B cell (primary cell): ENCODE measurements around the gene CCDC50. TPM values are rescaled to one million over a fixed set of nuclear protein-coding genes. Genes with fewer than 3 reads are reported as not detected.

ENCODE experiments used
- ATAC-seq: fragments of 200-7000 bp; cut with Tn5 transposase; one replicate; pipeline ENCODE4 v1.10.0; 2021; ENCODE audit warnings: low read depth, mild to moderate bottlenecking, moderate number of reproducible peaks, moderate library complexity
- CTCF ChIA-PET: fragments of 350-600 bp; sonication (Branson Sonifier 250); formaldehyde crosslinking; loops from one replicate; lab custom pipeline; 2021; ENCODE audit warnings: antibody characterized with exemption, inconsistent platforms; lab: Charles Lee
- POLR2A ChIA-PET: fragments of 350-600 bp; sonication (Branson Sonifier 250); formaldehyde crosslinking; loops from one replicate; lab custom pipeline; 2021; ENCODE audit warnings: antibody characterized with exemption; lab: Charles Lee
- DNase-seq: peaks from one replicate; pipeline ENCODE4 v3.0.0; 2013
- H2AFZ ChIP-seq: 2 replicates; pipeline ENCODE4 v1.6.1; 2012; ENCODE audit warnings: mild to moderate bottlenecking, low read depth, low read length; ENCODE audit not compliant: insufficient read depth, poor library complexity, severe bottlenecking
- H3K27ac ChIP-seq, 2 donors: 1 replicate in 1 of 2; 2 replicates in 1 of 2; pipeline ENCODE4 v1.5.1; 2012 to 2013; ENCODE audit warnings: low read length in 2 of 2, mild to moderate bottlenecking in 2 of 2, moderate library complexity in 1 of 2
- H3K27me3 ChIP-seq, 4 experiments: fragments of 200-600 bp in 1 of 4; sonication (generic) in 1 of 4; replicated peaks in 1 of 4; 1 replicate in 2 of 4; 2 replicates in 2 of 4; pipeline versions ENCODE4 v1.6.1 to v1.7.0; 2013 to 2016; ENCODE audit warnings: low read length in 3 of 4, mild to moderate bottlenecking in 2 of 4, mixed read lengths in 1 of 4, moderate library complexity in 1 of 4; ENCODE audit not compliant: insufficient read depth in 4 of 4, control insufficient read depth in 3 of 4; ENCODE audit errors: control extremely low read depth in 1 of 4
- H3K36me3 ChIP-seq, 2 experiments: replicated peaks in 1 of 2; 1 replicate in 1 of 2; 2 replicates in 1 of 2; pipeline versions ENCODE4 v1.6.1 to v1.7.1; 2013; ENCODE audit warnings: low read length in 1 of 2; ENCODE audit not compliant: insufficient read depth in 2 of 2, control insufficient read depth in 1 of 2; ENCODE audit errors: control extremely low read depth in 1 of 2, extremely low read depth in 1 of 2
- H3K4me1 ChIP-seq, 2 donors: fragments of 200-600 bp in 1 of 2; sonication (generic) in 1 of 2; 1 replicate in 1 of 2; 2 replicates in 1 of 2; pipeline versions ENCODE4 v1.5.1 to v1.6.1; 2013 to 2017; ENCODE audit warnings: low read length in 2 of 2; ENCODE audit not compliant: control insufficient read depth in 2 of 2, insufficient read depth in 2 of 2
- H3K4me2 ChIP-seq: replicated peaks from 2 replicates; pipeline ENCODE3; 2012; ENCODE audit warnings: mild to moderate bottlenecking, low read depth, low read length; ENCODE audit not compliant: poor library complexity, severe bottlenecking
- H3K4me3 ChIP-seq, 5 experiments: fragments of 200-600 bp in 1 of 5; sonication (generic) in 1 of 5; 1 replicate in 3 of 5; 2 replicates in 2 of 5; pipeline versions ENCODE4 v1.5.1 to v1.7.0; 2011 to 2016; ENCODE audit warnings: low read length in 4 of 5, mild to moderate bottlenecking in 4 of 5, low read depth in 2 of 5, control low read depth in 1 of 5, moderate library complexity in 1 of 5; ENCODE audit not compliant: insufficient read depth in 1 of 5; ENCODE audit errors: control extremely low read depth in 1 of 5, extremely low read depth in 1 of 5
- H3K79me2 ChIP-seq: fragments of 200-600 bp; sonication (generic); one replicate; pipeline ENCODE4 v1.6.0; 2016; ENCODE audit warnings: low read length; ENCODE audit not compliant: control insufficient read depth, insufficient read depth
- H3K9ac ChIP-seq: fragments of 200-600 bp; sonication (generic); 2 replicates; pipeline ENCODE4 v1.6.1; 2017; ENCODE audit warnings: mild to moderate bottlenecking, low read length, moderate library complexity
- H3K9me3 ChIP-seq, 3 donors: one replicate each; pipeline versions ENCODE4 v1.6.1 to v1.7.1; 2013; ENCODE audit warnings: low read length in 2 of 3; ENCODE audit not compliant: control insufficient read depth in 2 of 3, insufficient read depth in 1 of 3; ENCODE audit errors: control extremely low read depth in 1 of 3
- H4K20me1 ChIP-seq: 2 replicates; pipeline ENCODE4 v1.6.0; 2012; ENCODE audit warnings: mild to moderate bottlenecking, low read length; ENCODE audit not compliant: insufficient read depth, control insufficient read depth, poor library complexity, severe bottlenecking
- H3K27ac Mint-ChIP-seq: one replicate; pipeline ENCODE4 v1.8.0; 2021; ENCODE audit warnings: mixed read lengths
- H3K27me3 Mint-ChIP-seq: one replicate; pipeline ENCODE4 v1.8.0; 2021; ENCODE audit warnings: mixed read lengths
- H3K4me1 Mint-ChIP-seq: one replicate; pipeline ENCODE4 v1.8.0; 2021; ENCODE audit warnings: mixed read lengths
- H3K4me3 Mint-ChIP-seq: one replicate; pipeline ENCODE4 v1.8.0; 2021; ENCODE audit warnings: mixed read lengths
- H3K9me3 Mint-ChIP-seq: one replicate; pipeline ENCODE4 v1.8.0; 2022; ENCODE audit warnings: mixed read lengths; ENCODE audit not compliant: insufficient read depth
- CTCF ChIP-seq: fragments of 200-600 bp; IDR thresholded peaks from one replicate; pipeline ENCODE4 v1.8.0; 2022; ENCODE audit warnings: antibody characterized with exemption, mild to moderate bottlenecking
- EZH2 ChIP-seq: IDR thresholded peaks from 2 replicates; pipeline ENCODE4 v1.6.1; 2012; ENCODE audit warnings: borderline replicate concordance, low read depth, mild to moderate bottlenecking, moderate library complexity, low read length; ENCODE audit not compliant: insufficient read depth, poor library complexity, severe bottlenecking
- WGBS: methylation state at CpG from one replicate; pipeline ENCODE4 v1.1.5; 2013; ENCODE audit warnings: missing lambda C conversion rate; ENCODE audit not compliant: insufficient coverage; 5-methylcytosine and 5-hydroxymethylcytosine counted together
- intact Hi-C: fragments of 100-400 bp; cut with micrococcal nuclease; formaldehyde crosslinking; loops from one replicate; pipeline ENCODE4 v1.10.0; 2022
- polyA plus RNA-seq: library from polyadenylated mRNA; depleted of rRNA; stranded (reverse); fragments of >200 nt; gene quantifications from 2 replicates; pipeline ENCODE4 v1.2.3, GENCODE V29; 2012
- total RNA-seq, 2 donors: library from RNA; stranded (reverse); fragments of 120-200 nt in 1 of 2; gene quantifications; 1 replicate in 1 of 2; 2 replicates in 1 of 2; pipeline versions ENCODE4 v1.2.3 to v1.2.4, GENCODE V29; 2013 to 2022

The CCDC50 gene
- total and polyA plus RNA-seq, 2 donors (not counting 1 experiment from before 2014, with no cell fraction given), result 48.7 to 121 TPM

DNA sequence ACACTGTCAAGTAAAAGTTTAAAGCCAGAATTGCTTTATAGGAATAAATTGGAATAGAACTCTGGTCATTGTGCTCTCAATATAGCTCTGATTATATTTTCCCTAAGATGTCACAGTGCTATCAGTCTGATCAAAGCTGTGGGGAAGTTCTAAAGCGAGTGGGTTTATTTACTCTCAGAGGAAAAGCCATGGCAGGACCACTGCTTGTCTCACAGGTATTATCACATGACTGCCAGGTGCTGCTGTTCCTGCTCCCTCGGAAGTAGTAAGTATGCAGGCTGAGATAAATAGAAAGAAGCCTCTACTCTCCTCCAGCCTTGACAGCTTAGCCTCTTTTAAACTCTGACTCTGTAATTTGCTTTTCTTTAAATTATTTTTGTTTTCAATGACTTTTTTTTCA is 50.3 kb downstream of the CCDC50 start:
- Histone ChIP-seq H2AFZ (no peak overlapping the region), H3K4me2 (peak overlapping the region; percentile 12), H3K9me3 (no peaks in the 10 kb centered on the region), H3K27ac (peak overlapping the region in 1 of 2 donors; percentile 55), H3K9ac (no peak overlapping the region), H3K27me3 (no peaks in the 10 kb centered on the region), H3K4me3 (no peak overlapping the region), H3K36me3 (peaks cover 10 to 67% of the 10 kb centered on the region in 2 experiments), H4K20me1 (no peaks in the 10 kb centered on the region), H3K79me2 (peaks cover 6% of the 10 kb centered on the region), H3K4me1 (peaks cover 23 to 31% of the 10 kb centered on the region in 2 donors)
- Mint-ChIP-seq H3K27ac (peak overlapping the region; percentile 43), H3K27me3 (no peaks in the 10 kb centered on the region), H3K4me3 (no peak overlapping the region), H3K4me1 (peaks cover 28% of the 10 kb centered on the region), H3K9me3 (no peaks in the 10 kb centered on the region)
- no peak for TF ChIP-seq CTCF
- no peak for TF ChIP-seq EZH2
- POLR2A ChIA-PET, result no interaction called here
- WGBS, result no CpG with 5 or more reads among the region's 2 CpGs
- CTCF ChIA-PET, result interaction anchor here (1.2 to 1.5 kb wide), 3 partner anchors 134 to 136 kb away, joined by 3 to 4 read pairs (median 3); no protein-coding TSS in a partner anchor
- intact Hi-C loops, result no loop called here
- ATAC-seq (no peak), DNase-seq (peak; percentile 37)

DNA sequence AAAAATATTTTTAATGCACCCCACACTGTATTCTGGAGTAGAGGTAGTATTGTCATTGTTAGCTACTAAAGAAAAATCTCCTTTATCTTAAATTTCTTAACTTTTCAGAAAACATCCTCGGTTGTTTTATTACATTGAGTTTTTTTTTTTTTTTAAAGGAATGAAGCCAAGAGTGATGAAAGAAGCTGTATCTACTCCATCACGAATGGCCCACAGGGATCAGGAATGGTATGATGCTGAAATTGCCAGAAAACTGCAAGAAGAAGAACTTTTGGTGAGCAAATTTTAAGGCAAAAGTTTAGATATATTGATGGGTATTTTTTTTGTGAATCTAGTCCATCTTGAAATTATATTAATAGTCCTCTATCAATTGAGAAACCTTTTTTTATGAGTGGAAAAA is 50.8 kb downstream of the CCDC50 start:
- peaks cover under 1% of the 10 kb centered on the region for H3K79me2 ChIP-seq
- peak overlapping the region in 1 of 2 donors; percentile 55 for H3K27ac ChIP-seq
- CTCF ChIA-PET, result interaction anchor here (0.6 to 1.5 kb wide), 6 partner anchors 36 to 268 kb away, joined by 3 to 4 read pairs (median 3); no protein-coding TSS in a partner anchor
- H3K9ac ChIP-seq, result no peak overlapping the region
- ATAC-seq (no peak), DNase-seq (no peak)
- no peak overlapping the region for H3K4me3 Mint-ChIP-seq
- peaks cover 28% of the 10 kb centered on the region for H3K4me1 Mint-ChIP-seq
- intact Hi-C loops, result no loop called here
- no peaks in the 10 kb centered on the region for H3K9me3 Mint-ChIP-seq
- no peak overlapping the region for H3K27ac Mint-ChIP-seq
- H3K4me3 ChIP-seq, result no peak overlapping the region
- no peaks in the 10 kb centered on the region for H3K9me3 ChIP-seq
- H3K4me2 ChIP-seq, result no peak overlapping the region
- H3K27me3 ChIP-seq, result no peaks in the 10 kb centered on the region
- H3K27me3 Mint-ChIP-seq, result no peaks in the 10 kb centered on the region
- H2AFZ ChIP-seq, result no peak overlapping the region
- no peaks in the 10 kb centered on the region for H4K20me1 ChIP-seq
- peaks cover 12 to 61% of the 10 kb centered on the region in 2 experiments for H3K36me3 ChIP-seq
- H3K4me1 ChIP-seq, result peaks cover 23 to 31% of the 10 kb centered on the region in 2 donors
- POLR2A ChIA-PET, result no interaction called here
- WGBS, result 100% methylated on average over 1 of the region's 2 CpGs
- no peak for TF ChIP-seq EZH2
- TF ChIP-seq CTCF, result no peak
